Calu3 (cell line): Measurements from ENCODE around the gene ALCAM. TPM values are rescaled to one million over a fixed set of nuclear protein-coding genes. Genes with fewer than 3 reads are reported as not detected.

Experiments
- BruUV-seq: library from RNA; stranded (reverse); fragments of 400-500 nt; replicated peaks from 2 replicates; lab custom pipeline; 2021; lab: Mats Ljungman, UMichigan
- CTCF ChIA-PET: fragments of 300-600 bp; sonication (Branson Sonifier 250); formaldehyde crosslinking; loops from one replicate; lab custom pipeline; 2022; ENCODE audit warnings: antibody characterized with exemption; lab: Charles Lee
- DNase-seq: peaks from one replicate; pipeline ENCODE4 v3.0.0; 2022
- H3K27ac Mint-ChIP-seq: one replicate; pipeline ENCODE4 v1.8.0; 2022; ENCODE audit warnings: mixed read lengths; ENCODE audit not compliant: unreplicated experiment
- H3K27me3 Mint-ChIP-seq: one replicate; pipeline ENCODE4 v1.8.0; 2022; ENCODE audit warnings: mixed read lengths; ENCODE audit not compliant: unreplicated experiment
- H3K36me3 Mint-ChIP-seq: one replicate; pipeline ENCODE4 v1.8.0; 2022; ENCODE audit warnings: mild to moderate bottlenecking, moderate library complexity, mixed read lengths; ENCODE audit not compliant: insufficient read depth, unreplicated experiment
- H3K4me1 Mint-ChIP-seq: one replicate; pipeline ENCODE4 v1.8.0; 2022; ENCODE audit warnings: mild to moderate bottlenecking, low read depth, mixed read lengths; ENCODE audit not compliant: unreplicated experiment
- H3K4me3 Mint-ChIP-seq: one replicate; pipeline ENCODE4 v1.8.0; 2022; ENCODE audit warnings: mild to moderate bottlenecking, low read depth, moderate library complexity, mixed read lengths; ENCODE audit not compliant: unreplicated experiment
- H3K9me3 Mint-ChIP-seq: one replicate; pipeline ENCODE4 v1.8.0; 2022; ENCODE audit warnings: low read depth, mixed read lengths; ENCODE audit not compliant: unreplicated experiment
- CTCF ChIP-seq: fragments of 200-600 bp; IDR thresholded peaks from one replicate; pipeline ENCODE4 v1.8.0; 2022; ENCODE audit warnings: antibody characterized with exemption; ENCODE audit not compliant: unreplicated experiment
- intact Hi-C: fragments of 100-400 bp; cut with micrococcal nuclease; formaldehyde crosslinking; loops from one replicate; pipeline ENCODE4 v1.10.0; 2022; ENCODE audit not compliant: unreplicated experiment
- total RNA-seq: library from RNA; stranded (reverse); gene quantifications from 2 replicates; pipeline ENCODE4 v1.2.3, GENCODE V29; 2022

ALCAM gene
- total RNA-seq, 1 experiment from 2014 or later, result 166 TPM

- Mint-ChIP-seq H3K9me3 (no peaks in the 10 kb centered on the region), H3K36me3 (no peaks in the 10 kb centered on the region), H3K4me3 (no peak overlapping the region), H3K4me1 (peaks cover 8% of the 10 kb centered on the region), H3K27ac (no peak overlapping the region), H3K27me3 (no peaks in the 10 kb centered on the region)
- CTCF ChIA-PET, result no interaction called here
- intact Hi-C loops, result loop anchor here (1.0 to 5.0 kb wide), 3 partner anchors 149 to 917 kb away; no protein-coding TSS in a partner anchor
- BruUV-seq, result no TSS peak
- TF ChIP-seq CTCF, result peak; percentile 28
- peak; percentile 35 for DNase-seq
Observed at GRCh38 chr3:105518806-105519418, 152.2 kb downstream of the ALCAM start.

GRCh38 chr3:105521770-105522169 is 155.1 kb downstream of the ALCAM start:
- Mint-ChIP-seq H3K4me1 (peaks cover 8% of the 10 kb centered on the region), H3K4me3 (no peak overlapping the region), H3K36me3 (no peaks in the 10 kb centered on the region), H3K9me3 (no peaks in the 10 kb centered on the region), H3K27me3 (no peaks in the 10 kb centered on the region), H3K27ac (no peak overlapping the region)
- intact Hi-C loops, result no loop called here
- no peak for TF ChIP-seq CTCF
- CTCF ChIA-PET, result no interaction called here
- DNase-seq, result no peak
- no TSS peak for BruUV-seq

- Mint-ChIP-seq H3K27me3 (no peaks in the 10 kb centered on the region), H3K9me3 (no peaks in the 10 kb centered on the region), H3K27ac (no peak overlapping the region), H3K36me3 (no peaks in the 10 kb centered on the region), H3K4me1 (peaks cover 16% of the 10 kb centered on the region), H3K4me3 (no peak overlapping the region)
- intact Hi-C loops, result no loop called here
- CTCF ChIA-PET, result no interaction called here
- BruUV-seq, result no TSS peak
- no peak for TF ChIP-seq CTCF
- DNase-seq, result no peak
Observed at GRCh38 chr3:105523501-105523900, 156.8 kb downstream of the ALCAM start.

GRCh38 chr3:105525531-105525930 is 158.8 kb downstream of the ALCAM start:
- Mint-ChIP-seq H3K27me3 (no peaks in the 10 kb centered on the region), H3K9me3 (no peaks in the 10 kb centered on the region), H3K4me3 (no peak overlapping the region), H3K36me3 (no peaks in the 10 kb centered on the region), H3K27ac (no peak overlapping the region), H3K4me1 (peaks cover 20% of the 10 kb centered on the region)
- no peak for DNase-seq
- BruUV-seq, result no TSS peak
- intact Hi-C loops, result no loop called here
- no peak for TF ChIP-seq CTCF
- CTCF ChIA-PET, result no interaction called here
